Renal cortex interstitium (tissue), 15 donors: Measurements from ENCODE around the gene LILRA2. TPM values are rescaled to one million over a fixed set of nuclear protein-coding genes. Genes with fewer than 3 reads are reported as not detected.

Source experiments
- DNase-seq, 11 donors: peaks; one replicate each; pipeline ENCODE4 v3.0.0-alpha.2; 2013; ENCODE audit warnings: low read depth in 9 of 11, low spot score in 4 of 11; ENCODE audit errors: extremely low read depth in 1 of 11
- long read RNA-seq, 16 experiments: transcript quantifications; one replicate each; lab custom pipeline, GENCODE V29; 2026
- polyA plus RNA-seq, 3 donors: library from polyadenylated mRNA; unstranded; fragments of 120-200 nt; gene quantifications; one replicate each; pipeline ENCODE4 v1.2.1, GENCODE V29; 2013; ENCODE audit not compliant: insufficient read length in 3 of 3

LILRA2 gene
- 1 to 10 TPM; 1.1 to 1.4 (median 1.2) TPM for polyA plus RNA-seq
- long read RNA-seq, donor 1 = 0 reads
- long read RNA-seq, donor 2 = 0 reads
- long read RNA-seq, donor 3 = 0 reads
- long read RNA-seq, donor 4 = 0 reads
- long read RNA-seq, donor 5 = 0 reads
- long read RNA-seq, donor 6, partial matches to known transcripts = 7 of 7 reads
- long read RNA-seq, donor 6, other reads (novel, unspliced or antisense) = 0 of 7 reads
- long read RNA-seq, donor 7 = 0 reads
- long read RNA-seq, donor 8 = 0 reads
- long read RNA-seq, donor 9 = 0 reads
- long read RNA-seq, donor 10 = 0 reads
- long read RNA-seq, donor 11 = 0 reads
- long read RNA-seq, donor 12 = 0 reads
- long read RNA-seq, donor 13 = 0 reads
- long read RNA-seq, donor 14 = 0 reads
- long read RNA-seq, donor 15 = 0 reads
- long read RNA-seq, donor 16 = 0 reads

DNA sequence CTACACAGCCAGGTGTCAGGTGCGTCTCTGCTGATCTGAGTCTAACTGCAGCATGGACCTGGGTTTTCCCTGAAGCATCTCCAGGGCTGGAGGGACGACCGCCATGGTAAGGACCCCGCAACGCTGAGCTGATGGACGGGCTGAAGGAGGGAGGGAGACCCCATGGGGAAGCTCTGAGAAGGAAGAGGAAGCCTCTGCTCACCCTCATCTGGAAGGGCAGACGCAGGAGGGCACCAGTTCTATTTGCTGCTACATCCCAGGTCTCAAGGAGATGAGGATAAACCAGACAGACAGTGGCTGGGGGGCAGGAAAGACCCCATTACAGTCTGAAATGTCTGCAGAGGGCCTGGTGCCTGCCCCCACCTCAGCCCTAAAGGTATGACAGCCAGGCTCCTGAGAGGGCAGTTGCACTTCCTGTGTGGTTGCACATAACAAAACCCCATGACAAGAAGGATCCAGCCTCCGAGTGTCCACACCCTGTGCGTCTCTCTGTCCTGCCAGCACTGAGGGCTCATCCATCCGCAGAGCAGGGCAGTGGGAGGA, at the start of gene LILRA2:
LILRA2 (plus strand) TSS at position 461 of the 543 bp plus-strand sequence. CDS start 89 bp downstream, outside the sequence.
- DNase-seq = no peak

DNA sequence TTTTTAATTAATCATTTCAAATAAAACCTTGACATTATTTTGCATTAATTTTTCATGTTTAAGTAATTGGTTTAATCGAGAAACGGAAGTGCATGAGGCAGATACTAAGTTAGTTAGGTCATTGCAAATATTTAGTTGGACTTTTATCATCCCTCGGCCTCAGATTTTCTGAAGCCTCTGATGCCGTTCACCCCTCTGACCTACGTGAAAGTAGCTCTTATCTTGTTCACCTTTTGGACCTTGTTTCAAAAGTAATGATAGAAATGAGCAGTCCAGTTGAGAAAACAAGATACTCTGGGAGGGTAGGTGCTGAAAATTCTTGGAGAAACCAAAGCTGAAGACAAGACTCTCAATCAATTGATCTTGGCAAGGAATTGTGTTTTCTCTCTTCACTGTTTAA, 48.0 kb upstream of the LILRA2 start:
- no peak for DNase-seq

DNA sequence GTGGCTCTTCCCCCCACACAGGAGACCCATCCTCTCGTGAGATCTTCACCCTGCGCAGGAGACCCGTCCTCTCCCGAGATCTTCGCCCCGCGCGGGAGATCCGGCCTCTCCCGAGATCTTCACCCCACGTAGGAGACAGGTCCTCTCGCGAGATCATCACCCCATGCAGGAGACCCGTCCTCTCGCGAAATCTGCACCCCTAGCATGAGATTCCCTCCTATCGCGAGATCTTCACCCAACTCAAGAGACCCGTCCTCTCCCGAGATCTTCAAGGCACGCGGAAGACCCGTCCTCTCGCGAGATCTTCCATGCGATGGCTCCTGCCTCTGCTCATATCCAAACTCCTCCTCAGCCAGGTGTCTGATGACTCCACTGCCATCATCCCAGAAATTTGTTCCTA, 46.6 kb upstream of the LILRA2 start:
- no peak for DNase-seq

DNA sequence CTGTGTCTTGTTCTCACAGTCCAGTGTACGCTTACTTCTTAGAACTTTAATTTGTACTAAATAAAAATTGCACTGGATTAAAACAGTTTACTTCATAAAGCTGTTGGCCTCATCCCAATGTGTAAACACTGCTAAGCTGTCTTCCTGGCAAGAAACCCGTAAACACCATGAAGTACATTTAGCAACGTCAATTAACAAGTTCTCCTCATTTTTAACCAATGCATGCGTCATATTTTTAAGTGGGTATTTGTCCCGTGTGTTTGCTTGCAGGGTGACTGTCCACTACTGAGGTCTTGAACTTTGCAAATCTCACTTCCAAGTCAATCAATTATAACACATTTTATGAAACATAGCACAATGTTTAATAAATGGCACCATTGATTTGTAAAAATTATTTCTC, 42.7 kb upstream of the LILRA2 start:
- no peak for DNase-seq

DNA sequence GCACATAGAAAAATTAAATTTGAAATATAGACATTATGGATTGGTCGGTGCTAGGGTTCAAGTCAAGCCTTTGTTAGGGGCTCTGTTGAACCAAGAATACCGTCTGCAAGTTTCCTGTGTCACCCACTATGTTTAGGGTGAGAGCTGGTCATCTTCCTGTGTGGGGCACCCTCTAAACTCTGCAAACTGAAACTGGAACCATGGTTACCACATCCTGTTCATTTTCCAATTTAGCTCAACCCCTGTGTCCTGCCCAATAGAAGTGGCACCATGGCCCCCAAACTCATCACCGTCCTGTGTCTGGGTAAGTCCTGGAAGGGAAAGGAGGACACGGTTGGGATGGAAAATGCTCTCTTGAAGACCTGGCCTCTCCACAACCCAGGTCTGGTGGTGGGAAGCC, 41.1 kb upstream of the LILRA2 start:
- no peak for DNase-seq

DNA sequence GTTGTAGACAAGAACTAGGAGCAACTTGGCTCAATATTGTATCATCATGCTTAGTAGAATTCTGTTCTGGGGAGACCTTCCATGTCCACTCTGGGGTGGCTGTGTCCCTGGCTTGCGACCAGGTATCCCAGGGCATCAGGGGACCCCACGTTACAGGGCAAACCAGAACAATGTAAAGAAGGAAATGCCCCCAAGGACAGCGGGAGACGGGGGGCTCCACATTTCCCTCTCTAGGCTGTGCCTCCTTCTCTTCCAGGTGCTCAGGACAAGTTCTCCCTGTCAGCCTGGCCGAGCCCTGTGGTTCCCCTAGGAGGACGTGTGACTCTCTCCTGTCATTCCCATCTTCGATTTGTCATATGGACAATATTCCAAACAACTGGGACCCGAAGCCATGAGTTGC, 40.1 kb upstream of the LILRA2 start:
- no peak for DNase-seq

DNA sequence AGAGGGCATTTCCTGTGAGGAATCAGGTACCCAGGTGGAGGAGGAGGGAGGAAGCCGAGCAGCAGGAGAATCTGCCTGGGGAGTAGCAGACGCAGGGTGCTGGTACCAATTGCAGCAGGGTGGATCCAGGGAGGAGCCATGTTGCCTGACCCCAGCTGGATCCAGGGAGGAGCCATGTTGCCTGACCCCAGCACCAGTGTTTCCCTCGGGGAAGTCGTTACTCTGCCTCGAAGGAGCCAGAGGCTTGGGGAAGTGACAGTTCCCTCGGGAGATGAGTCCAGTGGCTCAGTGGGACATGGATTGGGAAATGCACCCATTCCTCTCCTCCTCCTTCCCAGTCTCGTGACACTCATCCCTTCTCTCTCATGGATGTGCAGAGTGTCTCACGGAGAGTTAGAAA, 39.4 kb upstream of the LILRA2 start:
- DNase-seq = no peak

DNA sequence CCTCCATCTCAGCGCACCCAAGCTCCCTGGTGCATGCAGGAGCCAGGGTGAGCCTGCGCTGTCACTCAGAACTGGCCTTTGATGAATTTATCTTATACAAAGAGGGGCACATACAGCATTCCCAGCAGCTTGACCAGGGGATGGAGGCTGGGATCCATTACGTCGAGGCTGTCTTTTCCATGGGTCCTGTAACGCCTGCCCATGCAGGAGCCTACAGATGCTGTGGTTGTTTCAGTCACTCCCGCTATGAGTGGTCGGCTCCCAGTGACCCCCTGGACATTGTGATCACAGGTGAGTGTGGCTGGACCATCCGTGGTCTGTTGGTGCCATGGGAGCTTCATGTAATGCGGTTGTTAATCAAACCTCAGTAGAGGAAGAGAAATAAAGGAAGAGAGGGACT, 38.0 kb upstream of the LILRA2 start:
- no peak for DNase-seq

DNA sequence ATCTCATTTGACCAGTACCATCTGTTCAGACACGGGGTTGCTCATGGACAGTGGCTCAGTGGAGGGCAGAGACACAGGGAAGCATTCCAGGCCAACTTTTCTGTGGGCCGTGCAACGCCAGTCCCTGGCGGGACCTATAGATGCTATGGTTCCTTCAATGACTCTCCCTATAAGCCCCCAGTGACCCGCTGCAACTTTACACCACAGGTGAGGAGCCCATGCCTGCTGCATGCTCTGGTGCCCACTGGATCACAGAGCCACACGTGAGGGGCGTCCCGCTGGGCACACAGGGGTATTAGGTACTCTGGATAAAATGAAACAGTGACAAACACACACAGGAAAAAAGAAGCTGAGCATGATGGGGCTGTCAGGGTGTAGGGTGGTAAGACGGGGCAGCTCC, 36.6 kb upstream of the LILRA2 start:
- DNase-seq = no peak

DNA sequence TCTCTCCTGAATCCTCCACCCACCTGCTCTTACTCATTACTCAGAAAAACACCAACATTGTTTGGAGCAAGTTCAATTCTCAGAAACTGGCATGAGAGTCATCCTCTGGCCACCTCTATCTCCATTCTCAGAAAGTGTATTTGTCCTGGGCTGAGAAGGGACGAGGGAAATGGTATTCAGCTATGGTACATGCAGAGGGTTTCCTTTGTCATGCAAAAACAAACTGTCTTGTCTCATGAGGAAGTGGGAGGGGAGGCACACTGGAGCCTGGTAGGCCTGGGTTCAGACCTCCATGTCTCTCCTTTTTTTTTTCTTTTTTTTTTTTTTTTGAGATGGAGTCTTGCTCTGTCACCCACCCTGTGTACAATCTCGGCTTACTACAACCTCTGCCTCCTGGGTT, 31.9 kb upstream of the LILRA2 start:
- no peak for DNase-seq

DNA sequence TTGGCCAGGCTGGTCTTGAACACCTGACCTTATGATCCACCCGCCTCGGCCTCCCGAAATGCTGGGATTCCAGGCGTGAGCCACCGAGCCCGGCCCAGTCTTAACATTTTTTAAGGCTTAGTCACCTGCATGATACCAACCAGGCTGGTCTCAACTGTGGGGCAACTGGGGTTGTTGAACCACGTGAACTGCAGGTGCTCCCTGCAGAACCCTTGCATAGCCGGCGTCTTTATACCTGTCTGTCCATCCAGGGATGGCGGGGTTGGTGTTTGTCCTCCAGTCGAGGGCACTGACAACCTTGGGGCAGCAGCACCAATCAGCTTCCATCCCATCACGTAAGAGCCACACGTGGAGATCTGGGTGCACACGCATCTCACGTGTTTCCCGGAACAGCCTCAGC, 24.8 kb upstream of the LILRA2 start:
- DNase-seq = no peak

DNA sequence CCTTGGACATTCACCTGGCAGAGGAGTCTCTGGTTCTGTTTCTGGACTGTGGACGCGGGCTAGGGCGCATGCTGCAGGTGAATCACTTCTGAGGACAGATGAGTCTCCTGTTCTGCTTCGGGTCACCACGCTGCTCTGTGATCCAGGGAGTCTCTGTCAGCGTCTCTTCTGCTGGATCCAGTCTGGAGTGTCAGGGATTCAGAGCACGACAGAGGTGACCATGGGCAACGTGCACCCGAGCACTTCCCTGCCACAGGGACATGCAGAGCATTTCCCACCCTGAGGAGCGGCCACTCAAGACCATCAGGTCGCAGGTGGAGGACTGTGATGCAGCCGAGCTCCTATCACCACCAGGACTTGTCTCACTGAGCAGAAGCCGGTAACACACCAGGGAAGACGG, 24.4 kb upstream of the LILRA2 start:
- DNase-seq = no peak

DNA sequence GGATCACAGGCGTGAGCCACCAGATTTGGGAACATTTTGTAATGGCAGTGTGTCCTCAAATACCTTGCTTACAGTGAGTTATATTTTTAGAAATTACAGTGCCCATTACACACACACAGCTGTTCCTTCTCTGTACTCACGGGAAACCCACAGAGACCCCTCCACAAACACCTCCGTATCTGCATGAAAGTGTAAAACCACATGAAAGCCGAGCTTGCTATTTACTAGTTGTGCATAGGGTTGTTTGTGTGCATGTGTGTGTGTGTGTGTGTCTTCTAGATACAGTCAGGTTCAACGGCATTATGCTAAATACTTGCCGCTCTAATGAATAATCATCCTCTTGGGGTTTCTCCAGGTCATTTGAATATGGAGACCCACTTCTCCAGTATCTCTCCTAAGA, 22.3 kb upstream of the LILRA2 start:
- DNase-seq = no peak

DNA sequence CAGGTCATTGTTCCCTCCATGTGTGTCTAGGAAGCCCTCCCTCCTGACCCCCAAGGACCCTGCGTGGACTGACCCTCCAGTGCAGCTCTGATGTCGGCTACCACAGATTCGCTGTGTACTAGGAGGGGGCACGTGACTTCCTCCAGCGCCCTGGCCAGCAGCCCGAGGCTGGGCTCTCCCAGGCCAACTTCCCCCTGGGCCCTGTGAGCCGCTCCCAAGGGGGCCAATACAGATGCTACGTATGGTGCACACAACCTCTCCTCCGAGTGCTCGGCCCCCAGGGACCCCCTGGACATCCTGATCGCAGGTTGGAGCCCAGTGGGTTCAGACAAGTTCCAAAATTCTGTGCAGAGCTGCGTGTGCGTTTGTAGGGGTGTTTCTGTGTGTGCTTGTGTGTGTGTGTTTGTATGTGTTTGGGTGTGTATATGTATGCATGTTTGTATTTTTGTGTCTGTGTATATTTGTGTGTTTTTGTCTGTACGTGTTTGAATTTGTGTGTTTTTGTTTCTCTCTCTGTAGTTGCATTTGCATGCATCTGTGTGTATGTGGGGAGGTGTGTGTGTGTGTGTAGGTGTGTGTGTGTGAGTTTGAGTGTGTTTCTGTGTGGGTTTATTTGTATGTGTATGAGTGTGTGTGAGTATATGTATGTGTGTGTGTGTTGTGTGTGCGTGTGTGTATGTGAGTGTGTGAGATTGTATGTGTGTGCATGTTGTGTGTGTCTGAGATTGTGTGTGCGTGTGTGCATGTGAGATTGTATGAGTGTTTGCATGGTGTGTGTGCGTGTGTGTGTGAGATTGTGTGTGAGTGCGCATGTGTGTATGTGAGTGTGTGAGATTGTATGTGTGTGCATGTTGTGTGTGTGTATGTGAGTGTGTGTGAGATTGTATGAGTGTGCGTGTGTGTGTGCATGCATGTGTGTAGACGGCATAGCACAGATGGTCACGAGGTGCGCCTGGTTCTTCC, 21.4 kb upstream of the LILRA2 start:
- DNase-seq = no peak

DNA sequence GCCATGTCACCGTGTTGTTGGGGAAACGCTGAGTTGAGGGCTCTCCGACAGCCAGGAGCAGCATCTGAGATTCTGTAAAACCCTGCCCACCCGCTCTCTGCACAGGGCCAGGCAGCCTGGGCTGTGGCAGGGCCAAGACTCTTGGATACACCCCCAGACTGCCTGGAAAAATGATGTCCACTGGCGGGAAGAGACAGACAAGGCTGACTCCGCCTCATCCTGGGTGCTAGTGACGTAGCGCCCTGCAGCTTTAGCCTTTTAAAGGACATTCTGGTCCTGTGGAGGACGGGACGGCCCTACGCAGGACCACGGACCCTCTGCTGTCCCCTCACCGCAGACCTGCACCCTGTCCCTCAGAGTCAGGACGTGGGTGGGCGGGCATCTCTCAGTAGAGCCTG, 20.7 kb upstream of the LILRA2 start:
- DNase-seq = no peak

DNA sequence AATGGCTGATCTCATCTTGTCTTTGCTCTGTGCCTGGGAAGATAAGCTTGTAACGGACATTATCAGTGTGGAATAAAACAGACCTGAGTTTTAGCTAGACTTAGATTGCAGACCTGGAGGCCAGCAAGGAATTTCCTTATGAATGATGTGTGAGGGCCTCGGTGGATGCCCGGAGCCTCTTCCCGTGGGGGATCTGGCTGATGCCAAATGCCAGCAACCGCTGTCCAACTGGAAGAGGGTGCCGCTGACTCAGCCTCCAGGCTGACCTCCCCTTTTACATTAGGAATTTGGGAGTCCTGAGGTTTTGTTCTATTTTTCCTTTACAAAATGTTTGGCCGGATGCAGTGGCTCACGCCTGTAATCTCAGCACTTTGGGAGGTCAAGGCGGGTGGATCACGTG, 19.6 kb upstream of the LILRA2 start:
- DNase-seq = no peak

DNA sequence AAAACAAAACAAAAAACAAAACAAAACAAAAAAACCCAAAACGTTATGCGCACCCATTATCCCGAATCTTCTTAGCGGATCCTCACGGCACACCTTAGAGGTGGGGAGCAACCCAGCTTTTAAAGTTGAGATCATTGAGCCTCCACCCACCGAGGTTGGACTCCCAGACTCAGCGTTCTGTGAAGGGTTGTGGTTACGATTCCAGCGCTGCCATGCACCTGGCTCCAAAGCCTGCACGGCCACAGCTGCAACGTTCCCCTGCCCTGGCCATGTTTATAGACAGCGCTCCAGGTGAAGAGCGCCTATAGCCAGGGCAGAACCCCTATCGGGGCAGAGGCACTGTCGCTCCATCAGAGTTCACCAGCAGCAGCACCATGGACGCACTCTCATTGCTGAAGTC, 18.7 kb upstream of the LILRA2 start:
- no peak for DNase-seq

DNA sequence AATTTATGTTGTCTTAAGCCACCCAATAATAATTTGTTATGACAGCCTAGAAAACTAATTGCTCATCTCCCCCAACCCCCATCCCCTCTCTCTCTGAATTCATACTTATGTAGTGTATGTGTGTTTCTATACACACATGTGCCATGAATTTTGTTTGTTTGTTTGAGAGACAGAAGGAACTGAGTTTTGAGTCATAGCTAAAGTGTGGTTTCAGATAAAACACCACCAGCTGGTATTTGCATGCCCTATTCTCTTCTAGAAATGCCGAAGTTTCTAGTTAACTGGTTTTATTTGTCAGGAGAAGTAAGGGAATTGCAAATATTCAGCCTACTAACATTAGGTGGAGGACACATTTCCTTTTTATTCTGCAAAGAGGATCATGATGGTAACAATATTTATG, 17.4 kb upstream of the LILRA2 start:
- no peak for DNase-seq

DNA sequence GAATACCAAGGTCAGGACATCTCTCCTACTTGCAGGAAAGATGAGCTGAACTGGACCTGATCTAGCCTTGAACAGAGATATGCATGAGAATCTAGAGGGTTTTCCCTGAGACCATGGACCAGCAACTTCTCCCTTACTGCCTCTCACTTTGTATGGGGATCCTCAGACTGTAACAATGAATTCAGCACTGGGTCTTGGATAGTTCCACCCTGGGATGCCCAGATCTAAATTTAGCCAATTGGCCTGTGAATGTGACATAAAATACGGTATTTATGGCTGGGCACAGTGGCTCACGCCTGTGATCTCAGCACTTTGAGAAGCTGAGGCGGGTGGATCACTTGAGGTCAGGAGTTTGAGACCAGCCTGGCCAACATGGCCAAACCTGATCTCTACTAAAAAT, 15.3 kb upstream of the LILRA2 start:
- peak in 1 of 11 donors; percentile 4 for DNase-seq

DNA sequence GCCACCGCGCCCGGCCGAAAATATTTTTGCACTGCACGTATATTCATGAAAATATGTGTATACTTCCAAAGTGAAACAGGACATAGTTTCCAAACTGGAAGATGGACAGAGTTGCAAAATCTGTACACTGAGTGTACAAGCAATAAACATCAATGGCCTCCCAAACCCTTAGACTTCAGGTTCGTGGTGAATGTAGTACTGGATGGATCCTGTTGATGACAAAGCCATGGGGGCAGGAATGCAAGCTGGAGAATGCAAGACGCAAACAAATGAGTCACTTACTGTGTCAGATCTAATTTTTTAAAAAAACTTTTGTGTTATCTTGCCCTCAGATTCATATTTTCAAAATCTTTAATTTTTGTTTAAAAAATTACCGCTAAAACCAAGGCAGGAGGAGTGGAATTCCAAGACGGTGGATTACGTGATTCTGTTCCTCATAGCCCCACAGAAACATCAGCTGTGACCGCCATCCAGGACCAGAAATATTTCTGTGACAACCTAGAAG, 12.7 kb upstream of the LILRA2 start:
- no peak for DNase-seq
